Measurements from ENCODE around the gene ENOX1. TPM values are rescaled to one million over a fixed set of nuclear protein-coding genes. Genes with fewer than 3 reads are reported as not detected.
A peak's percentile ranks its signal among the peaks of the same experiment; 100 is the strongest.

Gene ENOX1
- total RNA-seq, 1 donor from 2014 or later: 1.1 TPM

- H3K9me3 ChIP-seq (ENCODE audit: low read depth): no peaks in the 10 kb centered on the region
- Mint-ChIP-seq H3K27me3 (ENCODE audit: insufficient read depth, low read depth) (peaks cover 6% of the 10 kb centered on the region), H3K4me3 (no peak overlapping the region), H3K4me1 (peaks cover 31% of the 10 kb centered on the region), H3K27ac (peak overlapping the region; percentile 27), H3K9me3 (no peaks in the 10 kb centered on the region), H3K36me3 (no peaks in the 10 kb centered on the region)
- no peaks in the 10 kb centered on the region for H4K20me1 ChIP-seq (ENCODE audit: low read depth)
- H3K4me1 ChIP-seq: peaks cover 22% of the 10 kb centered on the region
- H3K9ac ChIP-seq: no peak overlapping the region
- TF ChIP-seq EZH2 (IDR thresholded peaks at IDR 0.05) (no peak), CTCF (IDR thresholded peaks at IDR 0.05) (no peak), EZH2phosphoT487 (IDR thresholded peaks at IDR 0.05) (no peak)
- H3K27ac ChIP-seq: no peak overlapping the region
- H3K4me2 ChIP-seq: no peak overlapping the region
- DNase-seq (ENCODE audit: low spot score): no peak
- no peaks in the 10 kb centered on the region for H3K27me3 ChIP-seq
- no peaks in the 10 kb centered on the region for H3F3A ChIP-seq (ENCODE audit: low read depth)
- H2AFZ ChIP-seq (replicated peaks): peak overlapping the region; percentile 45
- H3K4me3 ChIP-seq: no peak overlapping the region
- no peaks in the 10 kb centered on the region for H3K79me2 ChIP-seq (ENCODE audit: low read depth)
- H3K36me3 ChIP-seq: no peaks in the 10 kb centered on the region
Measured at GRCh38 chr13:43444081-43444480, 342.7 kb downstream of the ENOX1 start.

GRCh38 chr13:43441899-43442499 is 344.8 kb downstream of the ENOX1 start:
- H3K9ac ChIP-seq: no peak overlapping the region
- H3F3A ChIP-seq (ENCODE audit: low read depth): no peaks in the 10 kb centered on the region
- TF ChIP-seq CTCF (IDR thresholded peaks at IDR 0.05) (no peak), EZH2phosphoT487 (IDR thresholded peaks at IDR 0.05) (no peak), EZH2 (IDR thresholded peaks at IDR 0.05) (no peak)
- Mint-ChIP-seq H3K4me3 (no peak overlapping the region), H3K36me3 (no peaks in the 10 kb centered on the region), H3K9me3 (no peaks in the 10 kb centered on the region), H3K27me3 (ENCODE audit: insufficient read depth, low read depth) (peaks cover 6% of the 10 kb centered on the region), H3K4me1 (peaks cover 25% of the 10 kb centered on the region), H3K27ac (peak overlapping the region; percentile 20)
- H3K4me3 ChIP-seq: no peak overlapping the region
- H3K9me3 ChIP-seq (ENCODE audit: low read depth): no peaks in the 10 kb centered on the region
- H3K36me3 ChIP-seq: no peaks in the 10 kb centered on the region
- peaks cover 16% of the 10 kb centered on the region for H3K4me1 ChIP-seq
- no peak overlapping the region for H2AFZ ChIP-seq (replicated peaks)
- H3K27me3 ChIP-seq: no peaks in the 10 kb centered on the region
- H3K27ac ChIP-seq: no peak overlapping the region
- H4K20me1 ChIP-seq (ENCODE audit: low read depth): no peaks in the 10 kb centered on the region
- no peak overlapping the region for H3K4me2 ChIP-seq
- no peaks in the 10 kb centered on the region for H3K79me2 ChIP-seq (ENCODE audit: low read depth)
- no peak for DNase-seq (ENCODE audit: low spot score)

GRCh38 chr13:43441464-43441863 is 345.3 kb downstream of the ENOX1 start:
- H3K4me1 Mint-ChIP-seq: peaks cover 25% of the 10 kb centered on the region
- Histone ChIP-seq H3K4me3 (no peak overlapping the region), H3K9me3 (ENCODE audit: low read depth) (no peaks in the 10 kb centered on the region), H3K79me2 (ENCODE audit: low read depth) (no peaks in the 10 kb centered on the region), H3K27ac (no peak overlapping the region), H3K27me3 (no peaks in the 10 kb centered on the region), H3F3A (ENCODE audit: low read depth) (no peaks in the 10 kb centered on the region), H3K9ac (no peak overlapping the region), H3K4me2 (no peak overlapping the region), H2AFZ (replicated peaks) (no peak overlapping the region), H3K36me3 (no peaks in the 10 kb centered on the region), H4K20me1 (ENCODE audit: low read depth) (no peaks in the 10 kb centered on the region), H3K4me1 (peaks cover 16% of the 10 kb centered on the region)
- peaks cover 6% of the 10 kb centered on the region for H3K27me3 Mint-ChIP-seq (ENCODE audit: insufficient read depth, low read depth)
- H3K9me3 Mint-ChIP-seq: no peaks in the 10 kb centered on the region
- H3K27ac Mint-ChIP-seq: no peak overlapping the region
- no peaks in the 10 kb centered on the region for H3K36me3 Mint-ChIP-seq
- TF ChIP-seq EZH2 (IDR thresholded peaks at IDR 0.05) (no peak), CTCF (IDR thresholded peaks at IDR 0.05) (peak; percentile 18)
- no peak overlapping the region for H3K4me3 Mint-ChIP-seq
- DNase-seq (ENCODE audit: low spot score): no peak
